ENCODE measurements around the gene RAB6B.

The RAB6B gene

GRCh38 chr3:133880886-133881455, 14.7 kb downstream of the RAB6B start:
- no peak for DNase-seq

- DNase-seq = no peak
These were observed 15.4 kb downstream of the RAB6B start for GRCh38 chr3:133880287-133880686.

GRCh38 chr3:133878518-133878917, 17.2 kb downstream of the RAB6B start:
- DNase-seq = no peak

DNA sequence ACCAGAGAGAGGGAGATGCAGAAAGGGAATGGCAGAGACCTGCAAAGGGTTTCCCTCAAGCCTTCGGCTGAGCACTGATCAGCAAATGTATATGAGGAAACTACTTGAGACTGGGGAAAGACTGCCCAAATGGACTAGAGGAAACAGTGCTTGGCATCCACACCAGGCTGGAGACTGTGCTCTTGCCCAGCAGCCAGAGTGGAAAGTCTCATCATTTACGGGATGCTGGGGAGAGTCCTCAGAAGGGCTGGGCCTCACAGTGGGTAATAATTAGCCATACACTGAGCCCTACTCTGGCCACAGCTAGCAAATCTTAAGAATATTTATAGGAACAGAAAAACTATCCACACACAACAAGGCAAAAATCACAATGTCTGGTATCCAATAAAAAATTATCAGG, 18.5 kb downstream of the RAB6B start:
- no peak for DNase-seq

- DNase-seq = no peak
These were observed 20.8 kb downstream of the RAB6B start for GRCh38 chr3:133874761-133875438.

DNA sequence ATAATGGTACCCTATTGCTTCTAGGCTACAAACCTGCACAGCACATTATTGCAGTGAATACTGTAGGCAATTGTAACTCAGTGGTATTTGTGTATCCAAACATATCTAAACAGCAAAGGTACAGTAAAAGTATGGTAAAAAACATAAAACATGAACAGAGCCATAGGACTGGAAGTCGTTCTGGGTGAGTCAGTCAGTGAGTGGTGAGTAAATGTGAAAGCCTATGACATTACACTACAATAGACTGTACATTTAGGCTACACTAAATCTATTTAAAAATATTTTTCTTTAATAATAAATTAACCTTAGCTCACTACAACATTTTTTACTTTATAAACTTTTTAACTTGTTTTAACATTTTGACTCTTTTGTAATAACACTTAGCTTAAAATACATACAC, 21.3 kb downstream of the RAB6B start:
- no peak for DNase-seq

GRCh38 chr3:133872781-133873180, 22.9 kb downstream of the RAB6B start:
- DNase-seq = no peak

DNA sequence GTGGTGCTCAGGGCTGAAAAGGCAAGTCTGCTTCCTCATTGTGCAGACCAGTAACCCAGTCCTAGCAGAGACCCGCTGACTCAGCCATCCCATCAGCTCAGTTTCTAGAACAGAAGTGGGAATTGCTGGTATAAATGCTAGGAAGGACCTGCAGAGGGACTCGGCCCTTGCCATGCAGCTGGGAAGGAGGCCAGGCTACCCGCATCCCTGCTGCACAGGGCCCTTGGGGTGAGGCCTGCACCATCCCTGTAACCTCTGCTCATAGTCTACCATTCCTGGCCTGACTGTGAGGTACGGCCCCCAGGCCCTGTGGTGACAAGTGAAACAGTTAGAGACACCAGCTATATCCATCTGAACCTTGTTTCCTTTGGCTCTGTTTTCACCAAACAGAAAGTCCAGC, 23.5 kb downstream of the RAB6B start:
- no peak for DNase-seq

- no peak for DNase-seq
These were observed 24.2 kb downstream of the RAB6B start for GRCh38 chr3:133871368-133872090.

DNA sequence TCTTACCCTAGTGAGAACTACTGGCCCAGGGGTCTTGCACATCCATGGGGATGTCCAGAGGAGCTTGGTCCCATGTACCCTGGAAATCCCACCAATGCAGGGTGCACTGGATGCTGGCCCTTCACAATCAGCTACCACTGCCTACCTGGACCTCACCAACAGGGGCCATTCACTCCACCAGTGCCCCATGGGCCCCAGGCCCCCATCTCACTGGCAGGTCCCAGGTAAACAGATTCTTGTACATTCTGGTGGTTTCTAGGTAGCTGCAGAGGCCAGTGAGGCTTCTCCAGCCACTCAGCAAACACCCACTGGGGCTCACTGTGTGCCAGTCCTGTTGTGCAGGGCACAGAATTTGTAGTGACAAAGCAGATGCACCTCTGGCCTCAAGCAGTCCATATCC, 24.9 kb downstream of the RAB6B start:
- DNase-seq = no peak

- DNase-seq = no peak
These were observed 26.1 kb downstream of the RAB6B start for GRCh38 chr3:133869586-133869985.

DNA sequence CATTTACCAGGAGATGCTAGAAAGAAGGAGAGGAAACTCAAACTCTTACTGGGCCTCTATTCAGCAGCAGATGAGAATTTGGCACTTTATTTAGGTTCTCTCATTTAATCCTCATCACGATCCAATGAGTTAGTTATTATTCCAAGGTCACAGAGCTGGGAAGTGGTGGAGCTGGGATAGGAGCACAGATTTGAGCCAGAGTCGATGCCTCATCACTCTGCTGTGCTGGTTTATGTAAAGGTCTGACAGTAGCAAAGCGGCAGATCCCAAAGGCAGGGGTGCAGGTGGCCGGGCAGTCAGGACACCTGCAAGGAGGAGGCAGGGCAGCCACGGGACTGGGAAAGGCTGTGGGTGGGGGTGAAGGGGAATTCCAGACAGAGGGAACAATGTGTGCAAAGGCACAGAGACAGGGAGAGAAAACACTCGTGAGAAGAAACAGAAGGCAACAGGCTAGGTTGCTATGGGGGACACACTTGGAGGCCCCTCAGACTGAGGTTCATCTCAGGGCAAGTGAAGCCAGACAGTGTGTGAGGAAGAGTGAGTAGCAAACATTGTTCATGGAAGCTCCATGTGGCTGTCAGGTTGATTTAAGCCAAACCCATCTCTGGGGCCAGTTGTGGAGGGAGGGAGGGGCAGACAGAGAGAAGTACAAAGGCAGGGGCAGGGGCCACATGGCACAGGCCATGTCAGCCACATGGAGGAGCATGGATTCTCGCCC, 26.8 kb downstream of the RAB6B start:
- no peak for DNase-seq

DNA sequence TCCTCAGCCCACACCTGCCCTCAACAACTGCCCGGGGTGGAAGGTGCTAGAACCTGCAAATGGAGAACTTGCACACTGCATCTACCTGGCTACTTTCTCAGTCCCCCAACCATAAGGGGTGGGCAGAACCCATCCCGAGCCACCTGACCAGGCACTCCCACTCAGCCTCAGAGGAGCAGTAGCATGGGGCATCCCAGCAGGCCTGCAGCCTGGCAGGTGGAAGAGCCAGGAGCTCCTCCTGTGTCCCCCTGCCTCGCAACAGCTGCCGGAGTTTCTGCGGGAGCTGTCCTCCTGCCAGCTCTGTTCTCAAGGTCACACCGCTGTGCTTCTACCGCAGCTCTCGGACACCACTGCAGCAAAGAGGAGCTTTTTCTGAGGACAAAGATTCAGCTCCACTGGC, 27.5 kb downstream of the RAB6B start:
- no peak for DNase-seq

- no peak for DNase-seq
These were observed 29.5 kb downstream of the RAB6B start for GRCh38 chr3:133866141-133866540.

DNA sequence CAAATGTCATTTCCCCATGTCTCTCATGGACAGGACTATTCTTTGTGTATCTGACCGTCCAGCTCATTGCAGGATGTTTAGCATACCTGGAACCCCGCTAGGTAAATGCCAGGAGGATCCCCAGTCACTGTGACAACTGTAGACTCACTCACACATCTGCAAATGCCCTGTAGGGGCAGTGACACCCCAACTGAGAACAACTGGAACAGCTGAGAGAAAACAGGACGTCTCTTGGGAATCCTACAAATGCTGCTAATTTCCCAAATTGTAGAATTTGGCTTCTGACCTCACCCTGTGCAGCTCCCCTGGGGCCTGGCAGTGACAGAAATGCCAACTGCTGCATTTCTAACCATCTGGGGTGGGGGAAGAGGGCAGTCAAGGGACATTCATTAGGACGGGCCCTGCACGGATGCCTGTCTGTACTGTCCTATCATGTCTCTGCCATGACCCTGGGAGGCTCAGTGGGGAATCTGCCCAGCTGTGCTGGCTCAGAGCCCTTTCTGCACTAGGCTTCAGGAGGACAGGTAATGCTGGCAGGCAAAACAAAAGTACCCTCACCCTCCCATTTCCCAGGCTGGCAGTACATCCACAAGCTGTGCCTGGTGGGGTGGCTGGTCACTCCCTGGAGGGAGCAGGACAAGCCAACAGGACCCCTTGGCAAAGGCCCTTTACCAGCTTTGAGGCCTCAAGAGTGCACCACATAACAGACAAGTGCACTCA, 30.4 kb downstream of the RAB6B start:
- no peak for DNase-seq

DNA sequence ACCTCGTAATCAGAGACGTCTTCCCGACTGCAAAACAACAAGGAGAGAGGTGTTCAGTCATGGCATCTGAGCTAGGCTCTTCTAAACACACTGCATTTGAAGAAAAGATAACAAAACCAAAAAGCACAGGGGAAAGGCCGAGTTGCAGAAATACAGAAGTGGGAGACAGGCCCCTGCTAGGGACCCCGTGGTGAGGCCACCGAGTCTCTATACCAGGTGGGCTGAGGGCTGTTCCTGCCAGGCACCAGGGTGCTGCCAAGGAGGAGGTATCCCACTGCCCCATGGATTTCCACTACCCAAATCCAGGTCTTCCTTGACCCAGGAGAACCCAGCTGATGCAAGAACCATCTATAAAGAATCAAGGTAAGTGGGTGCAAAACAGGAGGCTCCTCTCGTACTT, 31.1 kb downstream of the RAB6B start:
- no peak for DNase-seq

GRCh38 chr3:133863911-133864310, 31.8 kb downstream of the RAB6B start:
- no peak for DNase-seq

DNA sequence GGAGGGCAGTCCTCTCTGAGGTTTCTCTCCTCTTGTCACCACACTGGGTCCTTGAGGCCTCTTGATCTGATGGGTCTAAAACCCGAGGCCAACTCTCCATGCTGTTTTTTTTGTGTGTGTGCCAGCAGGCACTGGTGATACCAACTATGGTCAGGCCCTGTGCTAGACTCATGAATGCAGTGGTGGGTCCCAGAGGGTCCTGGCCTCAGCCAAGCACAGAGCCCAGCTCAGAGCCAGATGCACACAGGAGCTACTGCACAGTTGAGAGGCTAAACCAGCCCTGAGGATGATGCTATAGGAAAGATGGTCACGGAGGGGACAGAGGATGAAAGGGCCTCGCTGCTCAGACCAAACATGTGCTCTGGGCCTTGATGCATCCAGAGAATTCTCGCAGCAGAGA, 33.5 kb downstream of the RAB6B start:
- DNase-seq = no peak

GRCh38 chr3:133860519-133860918, 35.2 kb downstream of the RAB6B start:
- no peak for DNase-seq

DNA sequence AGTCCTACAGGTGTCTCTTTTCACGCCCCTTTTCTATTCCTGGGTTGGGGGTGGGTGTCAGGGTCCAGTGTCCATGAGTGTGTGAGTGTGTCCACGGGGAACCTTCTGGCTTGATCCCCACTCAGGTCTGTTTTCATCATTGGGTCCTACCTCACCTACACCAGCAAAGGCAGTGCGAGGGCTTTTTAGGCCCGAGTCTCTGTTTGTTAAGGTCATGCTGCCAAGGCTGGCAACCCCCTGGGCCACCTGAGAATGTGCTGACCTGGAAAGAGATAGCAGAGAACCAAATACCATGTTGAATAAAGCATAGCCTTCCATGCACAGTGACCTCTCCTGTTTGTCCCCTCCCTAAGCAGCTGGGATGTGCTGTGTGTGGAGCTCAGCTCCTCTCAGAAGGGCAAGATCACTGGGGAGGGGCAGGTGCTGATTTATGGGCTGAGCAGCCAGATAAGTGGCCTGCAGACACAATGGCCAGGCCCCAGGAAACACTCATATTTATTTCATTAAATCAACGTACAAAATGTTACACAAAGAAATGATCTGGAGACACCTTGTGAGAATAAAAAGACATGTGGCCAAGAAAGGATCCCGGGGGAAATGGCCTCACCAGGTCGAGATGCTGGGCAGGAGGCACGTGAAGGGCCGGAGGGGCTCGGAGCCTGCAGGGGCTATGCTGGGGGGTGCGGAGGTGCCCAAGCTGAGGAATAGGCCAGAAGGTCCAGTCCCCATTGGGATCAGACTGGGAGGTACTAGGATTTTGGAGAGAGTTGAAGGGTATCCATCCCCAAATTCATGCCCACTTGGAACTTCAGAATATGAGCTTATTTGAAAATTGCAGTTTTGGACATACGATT, 36.1 kb downstream of the RAB6B start:
- no peak for DNase-seq

GRCh38 chr3:133857767-133858166, 37.9 kb downstream of the RAB6B start:
- DNase-seq = no peak

DNA sequence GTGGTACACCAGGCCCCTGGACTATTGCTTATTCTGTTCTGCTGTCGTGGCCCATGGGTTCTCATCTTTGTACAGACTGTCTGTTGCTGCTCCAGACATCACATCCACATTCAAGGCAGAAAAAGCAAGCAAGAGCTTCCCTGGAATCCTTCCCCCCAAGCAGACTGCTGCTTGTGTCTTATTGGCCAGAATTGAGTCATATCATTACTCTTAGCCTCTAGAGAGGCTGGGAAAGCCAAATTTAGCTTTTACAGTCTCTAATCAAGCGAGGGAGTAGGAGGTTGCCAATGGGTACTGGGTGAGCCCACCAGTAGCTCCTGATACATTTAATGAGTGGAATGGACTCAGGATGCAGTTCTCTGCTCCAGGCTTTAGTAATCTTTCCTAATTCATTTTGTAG, 39.4 kb downstream of the RAB6B start:
- no peak for DNase-seq

Data from activated gamma-delta T cell (primary cell).